DOHH2 (cell line): ENCODE results near the gene KRT6C.

ENCODE experiments used
- EZH2phosphoT487 ChIP-seq: fragments of 200-600 bp; sonication (generic); IDR thresholded peaks from 2 replicates; pipeline ENCODE4 v1.6.1; 2017; ENCODE audit warnings: borderline replicate concordance, mild to moderate bottlenecking, antibody characterized with exemption, low read length, moderate library complexity, mixed read lengths
- TF ChIP-seq, protein P1 (sequence below): fragments of 200-600 bp; sonication (generic); IDR thresholded peaks from one replicate; pipeline ENCODE4 v1.5.1; 2014; ENCODE audit warnings: antibody characterized with exemption, mild to moderate bottlenecking, low read depth, low read length; ENCODE audit not compliant: poor library complexity, severe bottlenecking

DNA sequence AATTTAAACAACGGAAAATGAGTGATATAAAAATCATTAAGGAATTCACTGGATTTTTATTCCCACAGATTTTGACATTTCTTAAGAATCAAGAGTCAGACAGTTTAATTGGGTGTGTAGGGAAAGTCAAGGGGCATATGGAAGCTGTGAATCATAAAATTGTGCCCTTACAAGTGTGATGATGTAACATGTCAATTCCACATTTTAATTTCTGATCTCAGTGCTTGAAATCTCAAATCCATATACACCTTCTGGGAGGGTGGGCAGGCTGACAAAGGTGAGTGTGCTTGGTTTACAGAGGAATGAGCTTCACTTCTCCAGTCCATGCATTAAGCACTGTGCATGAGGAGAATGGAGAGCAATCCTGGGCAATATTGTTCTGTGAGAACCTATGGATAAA is 20.5 kb upstream of the KRT6C start:
- TF ChIP-seq, protein P1, sequence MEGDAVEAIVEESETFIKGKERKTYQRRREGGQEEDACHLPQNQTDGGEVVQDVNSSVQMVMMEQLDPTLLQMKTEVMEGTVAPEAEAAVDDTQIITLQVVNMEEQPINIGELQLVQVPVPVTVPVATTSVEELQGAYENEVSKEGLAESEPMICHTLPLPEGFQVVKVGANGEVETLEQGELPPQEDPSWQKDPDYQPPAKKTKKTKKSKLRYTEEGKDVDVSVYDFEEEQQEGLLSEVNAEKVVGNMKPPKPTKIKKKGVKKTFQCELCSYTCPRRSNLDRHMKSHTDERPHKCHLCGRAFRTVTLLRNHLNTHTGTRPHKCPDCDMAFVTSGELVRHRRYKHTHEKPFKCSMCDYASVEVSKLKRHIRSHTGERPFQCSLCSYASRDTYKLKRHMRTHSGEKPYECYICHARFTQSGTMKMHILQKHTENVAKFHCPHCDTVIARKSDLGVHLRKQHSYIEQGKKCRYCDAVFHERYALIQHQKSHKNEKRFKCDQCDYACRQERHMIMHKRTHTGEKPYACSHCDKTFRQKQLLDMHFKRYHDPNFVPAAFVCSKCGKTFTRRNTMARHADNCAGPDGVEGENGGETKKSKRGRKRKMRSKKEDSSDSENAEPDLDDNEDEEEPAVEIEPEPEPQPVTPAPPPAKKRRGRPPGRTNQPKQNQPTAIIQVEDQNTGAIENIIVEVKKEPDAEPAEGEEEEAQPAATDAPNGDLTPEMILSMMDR = no peak
- TF ChIP-seq EZH2phosphoT487 = no peak
